Skin of body (tissue), 2 donors: Measurements from ENCODE around the gene FNDC7. TPM values are rescaled to one million over a fixed set of nuclear protein-coding genes. Genes with fewer than 3 reads are reported as not detected.
A peak's percentile ranks its signal among the peaks of the same experiment; 100 is the strongest.
"Not testable (repeated sequence)": the region's sequence is repeated elsewhere in the genome, so short reads cannot be mapped to it uniquely, and the experiment has no call there.

ENCODE experiments used
- DNase-seq: peaks from one replicate; lab custom pipeline; 2025; lab: John Stamatoyannopoulos, UW
- total RNA-seq: library from RNA; depleted of rRNA; stranded (reverse); fragments of >200 nt; gene quantifications from one replicate; pipeline ENCODE4 v1.2.3, GENCODE V29; 2014

Gene FNDC7
- total RNA-seq = not detected

- DNase-seq = no peak
Observed at GRCh38 chr1:108712606-108713150, at the start of gene FNDC7. Gene FNDC7, plus strand, starts transcription at chr1:108712908. Its CDS starts 26 bp downstream, at chr1:108712934.

GRCh38 chr1:108663074-108663473 lies 49.6 kb upstream of the FNDC7 start:
- no peak for DNase-seq

GRCh38 chr1:108664481-108664880 lies 48.2 kb upstream of the FNDC7 start:
- DNase-seq = no peak

GRCh38 chr1:108665067-108665466 lies 47.6 kb upstream of the FNDC7 start:
- DNase-seq = no peak

- no peak for DNase-seq
Observed at GRCh38 chr1:108665771-108666170, 46.9 kb upstream of the FNDC7 start.

- DNase-seq = not testable (repeated sequence)
Observed at GRCh38 chr1:108667422-108667821, 45.3 kb upstream of the FNDC7 start.

GRCh38 chr1:108668777-108669176 lies 43.9 kb upstream of the FNDC7 start:
- DNase-seq = no peak

- DNase-seq = no peak
Observed at GRCh38 chr1:108669679-108670078, 43.0 kb upstream of the FNDC7 start.

- DNase-seq = no peak
Observed at GRCh38 chr1:108670131-108670773, 42.5 kb upstream of the FNDC7 start.

GRCh38 chr1:108671143-108671542 lies 41.6 kb upstream of the FNDC7 start:
- no peak for DNase-seq

- DNase-seq = no peak
Observed at GRCh38 chr1:108678706-108679105, 34.0 kb upstream of the FNDC7 start.

- DNase-seq = no peak
Observed at GRCh38 chr1:108679586-108680213, 33.0 kb upstream of the FNDC7 start.

GRCh38 chr1:108681701-108682100 lies 31.0 kb upstream of the FNDC7 start:
- not testable (repeated sequence) for DNase-seq

GRCh38 chr1:108685529-108685928 lies 27.2 kb upstream of the FNDC7 start:
- DNase-seq = no peak

GRCh38 chr1:108686614-108687313 lies 25.9 kb upstream of the FNDC7 start:
- DNase-seq = peak; percentile 64

GRCh38 chr1:108691128-108691941 lies 21.4 kb upstream of the FNDC7 start:
- DNase-seq = peak; percentile 80

- peak; percentile 91 for DNase-seq
Observed at GRCh38 chr1:108691942-108692723, 20.6 kb upstream of the FNDC7 start, which contains the start of gene PRPF38B. Gene PRPF38B, plus strand, starts transcription at chr1:108692310. Its CDS starts 282 bp downstream, at chr1:108692592.

- DNase-seq = peak; percentile 75
Observed at GRCh38 chr1:108692724-108693655, 19.7 kb upstream of the FNDC7 start.

- no peak for DNase-seq
Observed at GRCh38 chr1:108695535-108695934, 17.2 kb upstream of the FNDC7 start.
